ENCODE results near the gene SRGAP1.
"Not testable (repeated sequence)": the region's sequence is repeated elsewhere in the genome, so short reads cannot be mapped to it uniquely, and the experiment has no call there.

Gene SRGAP1

GRCh38 chr12:64085996-64086395 is 241.5 kb downstream of the SRGAP1 start:
- no peak for DNase-seq (ENCODE audit: low spot score)

- DNase-seq (ENCODE audit: low spot score) = no peak
Observed at GRCh38 chr12:64086946-64087345, 242.4 kb downstream of the SRGAP1 start.

GRCh38 chr12:64087761-64088160 is 243.3 kb downstream of the SRGAP1 start:
- DNase-seq (ENCODE audit: low spot score) = no peak

GRCh38 chr12:64088431-64089349 is 244.2 kb downstream of the SRGAP1 start:
- DNase-seq (ENCODE audit: low spot score) = no peak

- DNase-seq (ENCODE audit: low spot score) = no peak
Observed at GRCh38 chr12:64090047-64090446, 245.5 kb downstream of the SRGAP1 start.

GRCh38 chr12:64091186-64091585 is 246.7 kb downstream of the SRGAP1 start:
- no peak for DNase-seq (ENCODE audit: low spot score)

GRCh38 chr12:64092507-64093196 is 248.2 kb downstream of the SRGAP1 start:
- no peak for DNase-seq (ENCODE audit: low spot score)

GRCh38 chr12:64093689-64094088 is 249.2 kb downstream of the SRGAP1 start:
- no peak for DNase-seq (ENCODE audit: low spot score)

GRCh38 chr12:64097366-64098105 is 253.0 kb downstream of the SRGAP1 start:
- DNase-seq (ENCODE audit: low spot score) = no peak

- DNase-seq (ENCODE audit: low spot score) = no peak
Observed at GRCh38 chr12:64098709-64099354, 254.3 kb downstream of the SRGAP1 start.

- no peak for DNase-seq (ENCODE audit: low spot score)
Observed at GRCh38 chr12:64099397-64099796, 254.9 kb downstream of the SRGAP1 start.

- DNase-seq (ENCODE audit: low spot score) = no peak
Observed at GRCh38 chr12:64102339-64102738, 257.8 kb downstream of the SRGAP1 start.

- no peak for DNase-seq (ENCODE audit: low spot score)
Observed at GRCh38 chr12:64103825-64104740, 259.6 kb downstream of the SRGAP1 start.

- DNase-seq (ENCODE audit: low spot score) = no peak
Observed at GRCh38 chr12:64105026-64105425, 260.5 kb downstream of the SRGAP1 start.

- DNase-seq (ENCODE audit: low spot score) = no peak
Observed at GRCh38 chr12:64107776-64108175, 263.3 kb downstream of the SRGAP1 start.

- DNase-seq (ENCODE audit: low spot score) = no peak
Observed at GRCh38 chr12:64109706-64110105, 265.2 kb downstream of the SRGAP1 start.

- no peak for DNase-seq (ENCODE audit: low spot score)
Observed at GRCh38 chr12:64110864-64111263, 266.4 kb downstream of the SRGAP1 start.

- no peak for DNase-seq (ENCODE audit: low spot score)
Observed at GRCh38 chr12:64116969-64117368, 272.5 kb downstream of the SRGAP1 start.

GRCh38 chr12:64120568-64120967 is 276.1 kb downstream of the SRGAP1 start:
- DNase-seq (ENCODE audit: low spot score) = no peak

GRCh38 chr12:64121086-64121485 is 276.6 kb downstream of the SRGAP1 start:
- not testable (repeated sequence) for DNase-seq (ENCODE audit: low spot score)

- DNase-seq (ENCODE audit: low spot score) = no peak
Observed at GRCh38 chr12:64122154-64122553, 277.7 kb downstream of the SRGAP1 start.

Measured in activated CD4-positive, alpha-beta T cell treated with anti-CD3 and anti-CD28 coated beads, Interleukin-2, Interleukin-4, amounts not matched to agents 100 ng/mL and 50 ng/mL, durations not matched to agents 16 hours and 8 hours (primary cell).